IMR-90 (cell line): ENCODE measurements around the gene LMNTD2. TPM values are rescaled to one million over a fixed set of nuclear protein-coding genes. Genes with fewer than 3 reads are reported as not detected.

Experiments
- ATAC-seq: fragments of 200-7000 bp; cut with Tn5 transposase; 2 replicates; pipeline ENCODE4 v1.9.1; 2020; ENCODE audit warnings: low read depth, mild to moderate bottlenecking, moderate library complexity
- BruUV-seq: library from RNA; stranded (reverse); fragments of 400-500 nt; replicated peaks from 2 replicates; lab custom pipeline; 2021; lab: Mats Ljungman, UMichigan
- CTCF ChIA-PET: fragments of 300-600 bp; formaldehyde crosslinking; extraction: SDS; loops from one replicate; lab custom pipeline; 2021; ENCODE audit warnings: antibody characterized with exemption; lab: Yijun Ruan, JAX
- POLR2A ChIA-PET: fragments of 300-600 bp; sonication (Branson Sonifier 250); formaldehyde crosslinking; loops from one replicate; lab custom pipeline; 2022; ENCODE audit warnings: antibody characterized with exemption; ENCODE audit not compliant: unreplicated experiment; lab: Charles Lee
- DNase-seq: peaks from one replicate; pipeline ENCODE4 v3.0.0; 2013
- H2AFZ ChIP-seq: replicated peaks from 2 replicates; pipeline ENCODE3; 2013; ENCODE audit warnings: low read length, mild to moderate bottlenecking; ENCODE audit not compliant: poor library complexity
- H2AK5ac ChIP-seq: 2 replicates; pipeline ENCODE4 v1.6.1; 2013; ENCODE audit warnings: low read depth, low read length, inconsistent platforms
- H2AK9ac ChIP-seq: replicated peaks from 2 replicates; pipeline ENCODE3; 2013; ENCODE audit warnings: mild to moderate bottlenecking, low read depth, low read length, moderate library complexity; ENCODE audit not compliant: poor library complexity
- H2BK120ac ChIP-seq: 2 replicates; pipeline ENCODE4 v1.6.1; 2013; ENCODE audit warnings: low read depth, low read length, inconsistent platforms
- H2BK15ac ChIP-seq: 3 replicates; pipeline ENCODE4 v1.6.1; 2013; ENCODE audit warnings: low read depth, low read length, inconsistent platforms
- H2BK20ac ChIP-seq: 2 replicates; pipeline ENCODE4 v1.6.1; 2013; ENCODE audit warnings: low read depth, mild to moderate bottlenecking, inconsistent platforms, low read length, moderate library complexity
- H2BK5ac ChIP-seq: 2 replicates; pipeline ENCODE4 v1.6.1; 2013; ENCODE audit warnings: mild to moderate bottlenecking, low read depth, low read length, inconsistent platforms; ENCODE audit not compliant: poor library complexity, severe bottlenecking
- H3K14ac ChIP-seq: replicated peaks from 2 replicates; pipeline ENCODE4 v1.6.1; 2013; ENCODE audit warnings: low read depth, low read length, inconsistent platforms
- H3K18ac ChIP-seq: 2 replicates; pipeline ENCODE4 v1.6.1; 2013; ENCODE audit warnings: low read depth, low read length, control low read depth
- H3K23ac ChIP-seq: 2 replicates; pipeline ENCODE4 v1.6.1; 2013; ENCODE audit warnings: low read depth, low read length, inconsistent platforms
- H3K27ac ChIP-seq: 2 replicates; pipeline ENCODE4 v1.5.1; 2013; ENCODE audit warnings: mild to moderate bottlenecking, control low read depth, low read length; ENCODE audit not compliant: insufficient read depth
- H3K27me3 ChIP-seq: 2 replicates; pipeline ENCODE4 v1.6.1; 2013; ENCODE audit warnings: low read length; ENCODE audit not compliant: control insufficient read depth, insufficient read depth
- H3K36me3 ChIP-seq: 2 replicates; pipeline ENCODE4 v1.6.1; 2013; ENCODE audit warnings: low read length, mixed read lengths; ENCODE audit not compliant: control insufficient read depth, insufficient read depth
- H3K4ac ChIP-seq: 2 replicates; pipeline ENCODE4 v1.6.1; 2013; ENCODE audit warnings: low read depth, low read length, inconsistent platforms
- H3K4me1 ChIP-seq: 2 replicates; pipeline ENCODE4 v1.6.1; 2013; ENCODE audit warnings: low read length, mixed read lengths; ENCODE audit not compliant: control insufficient read depth, insufficient read depth
- H3K4me2 ChIP-seq: 2 replicates; pipeline ENCODE4 v1.6.1; 2013; ENCODE audit warnings: low read depth, mild to moderate bottlenecking, control low read depth, low read length, moderate library complexity
- H3K4me3 ChIP-seq: 2 replicates; pipeline ENCODE4 v1.5.1; 2013; ENCODE audit warnings: low read depth, mild to moderate bottlenecking, control low read depth, low read length, moderate library complexity; ENCODE audit not compliant: insufficient read depth
- H3K56ac ChIP-seq: 2 replicates; pipeline ENCODE4 v1.6.1; 2013; ENCODE audit warnings: low read length, inconsistent platforms; ENCODE audit not compliant: insufficient read depth; ENCODE audit errors: extremely low read depth
- H3K79me1 ChIP-seq, 2 experiments: 2 replicates each; pipeline ENCODE4 v1.6.1; 2013; ENCODE audit warnings: low read length in 2 of 2, inconsistent platforms in 1 of 2, low read depth in 1 of 2
- H3K9ac ChIP-seq: 2 replicates; pipeline ENCODE4 v1.6.1; 2013; ENCODE audit warnings: low read depth, low read length, control low read depth
- H3K9me1 ChIP-seq: 2 replicates; pipeline ENCODE4 v1.6.1; 2013; ENCODE audit warnings: low read length, inconsistent platforms; ENCODE audit not compliant: insufficient read depth
- H3K9me3 ChIP-seq: 2 replicates; pipeline ENCODE4 v1.6.1; 2013; ENCODE audit warnings: low read length; ENCODE audit not compliant: control insufficient read depth, insufficient read depth
- H4K20me1 ChIP-seq: 2 replicates; pipeline ENCODE4 v1.6.1; 2013; ENCODE audit warnings: low read length, inconsistent platforms; ENCODE audit not compliant: insufficient read depth
- H4K5ac ChIP-seq: 2 replicates; pipeline ENCODE4 v1.6.1; 2013; ENCODE audit warnings: mild to moderate bottlenecking, low read depth, low read length, control low read depth
- H4K8ac ChIP-seq, 2 experiments: 2 replicates each; pipeline ENCODE4 v1.6.1; 2013; ENCODE audit warnings: low read depth in 2 of 2, low read length in 2 of 2, control low read depth in 1 of 2, inconsistent platforms in 1 of 2
- H4K91ac ChIP-seq: 2 replicates; pipeline ENCODE4 v1.6.1; 2013; ENCODE audit warnings: low read depth, low read length, inconsistent platforms; ENCODE audit not compliant: insufficient read depth
- BHLHE40 ChIP-seq: fragments of 150-350 bp; IDR thresholded peaks from 2 replicates; pipeline ENCODE4 v1.6.1; 2016; ENCODE audit warnings: mild to moderate bottlenecking, low read depth, low read length
- CHD1 ChIP-seq: IDR thresholded peaks from 2 replicates; pipeline ENCODE4 v1.6.1; 2012; ENCODE audit warnings: low read depth, low read length, improper control_type of control experiment
- FOS ChIP-seq: fragments of 150-350 bp; IDR thresholded peaks from 2 replicates; pipeline ENCODE4 v1.6.1; 2016; ENCODE audit warnings: low read depth, low read length
- MAFK ChIP-seq: IDR thresholded peaks from 2 replicates; pipeline ENCODE4 v1.6.1; 2012; ENCODE audit warnings: low read depth, low read length, improper control_type of control experiment
- MAZ ChIP-seq: IDR thresholded peaks from 2 replicates; pipeline ENCODE4 v1.6.1; 2012; ENCODE audit warnings: low read depth, mild to moderate bottlenecking, low read length, improper control_type of control experiment, moderate library complexity, borderline replicate concordance
- MXI1 ChIP-seq: IDR thresholded peaks from 2 replicates; pipeline ENCODE4 v1.6.1; 2012; ENCODE audit warnings: low read depth, mild to moderate bottlenecking, low read length, moderate library complexity, borderline replicate concordance
- NFE2L2 ChIP-seq: fragments of 150-350 bp; IDR thresholded peaks from 2 replicates; pipeline ENCODE4 v1.6.1; 2016; ENCODE audit warnings: low read depth, mild to moderate bottlenecking, low read length
- POLR2A ChIP-seq: IDR thresholded peaks from 2 replicates; pipeline ENCODE4 v1.6.1; 2012; ENCODE audit warnings: mild to moderate bottlenecking, low read depth, low read length
- RAD21 ChIP-seq: IDR thresholded peaks from 2 replicates; pipeline ENCODE4 v1.6.1; 2012; ENCODE audit warnings: low read length, improper control_type of control experiment
- RCOR1 ChIP-seq: IDR thresholded peaks from 2 replicates; pipeline ENCODE4 v1.6.1; 2012; ENCODE audit warnings: mild to moderate bottlenecking, low read length, improper control_type of control experiment; ENCODE audit not compliant: insufficient replicate concordance
- RFX5 ChIP-seq: IDR thresholded peaks from 2 replicates; pipeline ENCODE4 v1.8.0; 2012; ENCODE audit warnings: low read depth, mild to moderate bottlenecking, low read length, moderate library complexity
- SMC3 ChIP-seq: fragments of 150-350 bp; IDR thresholded peaks from 2 replicates; pipeline ENCODE4 v1.6.1; 2016; ENCODE audit warnings: low read depth, mild to moderate bottlenecking, antibody characterized with exemption, low read length, moderate library complexity
- USF2 ChIP-seq: fragments of 150-350 bp; IDR thresholded peaks from 2 replicates; pipeline ENCODE4 v1.6.1; 2017; ENCODE audit warnings: mild to moderate bottlenecking, antibody characterized with exemption, low read length, low read depth
- WGBS, 2 experiments: methylation state at CpG; one replicate each; pipeline versions ENCODE4 v1.1.5 to v1.1.7; 2013; ENCODE audit warnings: missing lambda C conversion rate in 2 of 2; ENCODE audit not compliant: insufficient read length in 1 of 2; ENCODE audit errors: extremely low coverage in 2 of 2; 5-methylcytosine and 5-hydroxymethylcytosine counted together
- dilution Hi-C: fragments of 300-500 bp; cut with HindIII; formaldehyde crosslinking; loops from one replicate; pipeline ENCODE4 v1.14.3; 2018; ENCODE audit warnings: low sequenced_read_pairs; ENCODE audit not compliant: unreplicated experiment
- in situ Hi-C: fragments of 300-500 bp; cut with MboI; formaldehyde crosslinking; loops from 3 replicates; pipeline ENCODE4 v1.14.3; 2019; ENCODE audit warnings: low sequenced_read_pairs, inconsistent platforms, mixed read lengths
- intact Hi-C: fragments of 100-400 bp; cut with micrococcal nuclease; formaldehyde crosslinking; loops from 2 replicates; pipeline ENCODE4 v1.10.0; 2022
- polyA plus RNA-seq, 3 experiments: library from polyadenylated mRNA; depleted of rRNA; stranded (reverse); fragments of >200 nt; gene quantifications; 2 replicates each; pipeline ENCODE4 v1.2.3, GENCODE V29; 2012; ENCODE audit warnings: low replicate concordance in 1 of 3
- total RNA-seq: library from RNA; depleted of rRNA; stranded (reverse); fragments of >200 nt; gene quantifications from 2 replicates; pipeline ENCODE4 v1.2.3, GENCODE V29; 2012
- TF ChIP-seq, protein P1 (sequence below): fragments of 150-350 bp; IDR thresholded peaks from 2 replicates; pipeline ENCODE4 v1.6.1; 2016; ENCODE audit warnings: low read depth, mild to moderate bottlenecking, low read length, moderate library complexity, borderline replicate concordance

Gene LMNTD2
- total and polyA plus RNA-seq, 2 of the 4 experiments (the other 2 are of a cell fraction): 0.18 to 1.3 TPM

DNA sequence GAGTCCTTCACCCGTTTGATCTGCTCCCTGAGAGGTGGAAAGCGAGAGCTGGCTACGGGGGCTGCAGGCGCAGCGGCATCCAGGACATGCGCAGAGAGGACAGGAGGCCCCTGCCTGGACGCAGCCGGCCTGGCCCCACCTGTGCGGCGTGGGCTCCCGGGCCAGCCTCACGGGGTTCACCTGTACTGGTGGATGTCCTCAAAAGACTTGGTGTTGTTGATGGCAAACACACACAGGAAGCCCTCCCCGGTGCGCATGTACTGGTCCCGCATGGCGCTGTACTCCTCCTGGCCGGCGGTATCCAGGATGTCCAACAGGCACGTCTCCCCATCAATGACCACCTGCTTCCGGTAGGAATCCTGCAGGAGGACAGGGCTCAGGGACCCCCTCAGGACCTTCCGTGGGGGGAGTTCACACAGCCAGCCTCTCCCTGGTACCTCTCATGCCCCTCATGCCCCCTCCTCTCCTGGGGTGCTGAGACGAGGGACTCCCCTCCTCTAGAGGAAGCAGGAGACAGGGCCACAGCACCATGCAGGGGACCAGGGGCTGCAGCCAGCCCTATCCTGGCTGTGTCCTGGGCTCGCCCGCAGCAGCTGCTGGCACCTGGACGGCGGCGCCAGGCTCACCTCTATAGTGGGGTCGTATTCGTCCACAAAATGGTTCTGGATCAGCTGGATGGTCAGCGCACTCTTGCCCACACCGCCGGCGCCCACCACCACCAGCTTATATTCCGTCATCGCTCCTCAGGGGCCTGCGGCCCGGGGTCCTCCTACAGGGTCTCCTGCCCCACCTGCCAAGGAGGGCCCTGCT, 26.7 kb downstream of the LMNTD2 start:
- no peak overlapping the region for H2BK20ac ChIP-seq
- H2BK5ac ChIP-seq: no peak overlapping the region
- peaks cover 16% of the 10 kb centered on the region for H3K4me1 ChIP-seq
- in situ Hi-C loops: no loop called here
- ChIA-PET CTCF (no interaction called here), POLR2A (no interaction called here)
- no peak overlapping the region for H3K18ac ChIP-seq
- no peak overlapping the region; the same call in 1 of the 2 replicates for H3K23ac ChIP-seq
- no peak overlapping the region for H3K27ac ChIP-seq
- H4K5ac ChIP-seq: no peak overlapping the region
- ATAC-seq (no peak), DNase-seq (no peak)
- no peaks in the 10 kb centered on the region for H3K9me3 ChIP-seq
- peaks cover 3% of the 10 kb centered on the region; the same call in 1 of the 2 replicates for H3K9me1 ChIP-seq
- peak overlapping the region; percentile 39; the same call in 1 of the 2 replicates for H2AK5ac ChIP-seq
- H2BK15ac ChIP-seq: no peak overlapping the region
- no peak overlapping the region for H3K56ac ChIP-seq
- H3K36me3 ChIP-seq: peaks cover 24% of the 10 kb centered on the region; the same call in 1 of the 2 replicates
- no peaks in the 10 kb centered on the region for H3K27me3 ChIP-seq
- 98% methylated on average over 34 of the region's 37 CpGs; no CpG with 5 or more reads in 1 of the 2 experiments for WGBS, 2 experiments
- H2AK9ac ChIP-seq: peak overlapping the region; percentile 98
- dilution Hi-C loops: no loop called here
- H3K4ac ChIP-seq: peak overlapping the region; percentile 36; the same call in 1 of the 2 replicates
- H4K8ac ChIP-seq: no peak overlapping the region
- H2AFZ ChIP-seq: peak overlapping the region; percentile 32
- H3K4me2 ChIP-seq: peak overlapping the region; percentile 91
- no peak overlapping the region for H3K14ac ChIP-seq
- peaks cover 3 to 26% of the 10 kb centered on the region in 2 experiments; a peak in 3 of 4 replicates for H3K79me1 ChIP-seq
- TSS peak; percentile 82 for BruUV-seq
- no peak overlapping the region; the same call in 1 of the 2 replicates for H3K9ac ChIP-seq
- no peak overlapping the region for H4K91ac ChIP-seq
- peak overlapping the region; percentile 95; the same call in 1 of the 2 replicates for H3K4me3 ChIP-seq
- peaks cover 24% of the 10 kb centered on the region for H4K20me1 ChIP-seq
- no peak overlapping the region for H2BK120ac ChIP-seq
- intact Hi-C loops: no loop called here
- TF ChIP-seq NFE2L2 (no peak), MAZ (no peak), RCOR1 (no peak), POLR2A (no peak), RFX5 (no peak), BHLHE40 (no peak), MAFK (no peak), CHD1 (no peak), RAD21 (no peak), USF2 (no peak), FOS (no peak), SMC3 (no peak), MXI1 (no peak)
- TF ChIP-seq, protein P1, sequence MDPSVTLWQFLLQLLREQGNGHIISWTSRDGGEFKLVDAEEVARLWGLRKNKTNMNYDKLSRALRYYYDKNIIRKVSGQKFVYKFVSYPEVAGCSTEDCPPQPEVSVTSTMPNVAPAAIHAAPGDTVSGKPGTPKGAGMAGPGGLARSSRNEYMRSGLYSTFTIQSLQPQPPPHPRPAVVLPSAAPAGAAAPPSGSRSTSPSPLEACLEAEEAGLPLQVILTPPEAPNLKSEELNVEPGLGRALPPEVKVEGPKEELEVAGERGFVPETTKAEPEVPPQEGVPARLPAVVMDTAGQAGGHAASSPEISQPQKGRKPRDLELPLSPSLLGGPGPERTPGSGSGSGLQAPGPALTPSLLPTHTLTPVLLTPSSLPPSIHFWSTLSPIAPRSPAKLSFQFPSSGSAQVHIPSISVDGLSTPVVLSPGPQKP: no peak
